ENCODE results near the gene LCN10.

LCN10 gene

GRCh38 chr9:136754626-136755301 lies 12.0 kb upstream of the LCN10 start:
- no peak for DNase-seq (ENCODE audit: low spot score)

DNA sequence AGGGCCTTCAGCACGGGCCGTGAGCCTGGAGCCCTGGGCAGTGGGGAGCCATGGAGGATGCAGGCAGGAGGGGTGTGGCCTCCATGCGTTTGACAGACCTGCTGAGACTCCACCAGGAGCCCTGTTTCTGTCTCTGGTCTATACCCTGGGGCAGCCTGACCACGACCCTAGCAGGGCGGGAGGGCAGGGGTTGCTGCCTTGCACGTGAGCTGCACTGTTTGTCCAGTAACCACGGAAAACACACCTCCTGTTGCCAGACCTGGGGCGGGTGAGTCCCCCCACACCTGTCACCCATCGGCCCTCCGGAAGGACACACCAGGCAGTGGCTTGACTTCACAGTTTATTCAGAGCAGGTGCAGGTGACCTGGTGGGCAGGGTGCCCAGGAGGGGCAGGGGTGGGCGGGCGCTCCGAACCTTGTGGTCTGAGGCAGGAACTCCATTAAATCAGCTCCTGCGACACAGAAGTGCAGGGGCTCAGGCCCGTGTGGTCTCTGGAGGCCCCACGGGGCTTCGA lies 11.4 kb upstream of the LCN10 start:
- DNase-seq (ENCODE audit: low spot score), result no peak

DNA sequence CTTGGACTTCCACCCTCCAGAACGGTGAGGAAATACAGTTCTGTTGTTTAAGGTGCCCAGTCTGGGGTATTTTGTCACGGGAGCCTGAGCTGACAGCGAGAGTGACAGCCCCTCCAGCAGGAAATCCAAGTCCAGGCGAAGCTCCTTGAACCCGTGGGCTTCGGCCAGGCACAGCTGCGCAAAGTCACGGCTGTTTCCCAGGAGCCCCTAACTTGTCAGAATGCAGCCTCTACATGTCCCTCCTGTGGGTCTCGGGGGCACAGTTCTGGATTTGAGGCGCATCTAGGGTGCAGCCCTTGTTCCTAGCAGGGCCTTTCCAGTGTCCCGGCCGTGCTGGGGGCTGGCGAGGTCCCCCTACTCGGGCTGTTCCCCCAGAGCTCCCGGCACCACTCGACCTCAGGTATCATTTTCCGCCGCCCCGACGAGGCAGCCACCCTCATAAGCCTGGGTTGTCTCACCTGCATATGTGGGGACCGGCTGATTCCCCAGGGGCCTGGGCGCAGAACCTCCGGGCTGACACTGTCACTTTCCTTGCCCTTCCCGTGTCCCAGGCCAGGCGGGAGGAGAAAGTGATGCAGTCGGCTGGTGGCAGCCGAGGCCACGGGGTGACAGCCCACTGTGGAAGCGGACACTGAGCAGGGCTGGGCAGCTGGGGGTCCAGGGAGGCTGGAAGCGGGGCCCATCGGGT lies 10.8 kb upstream of the LCN10 start:
- DNase-seq (ENCODE audit: low spot score), result no peak

DNA sequence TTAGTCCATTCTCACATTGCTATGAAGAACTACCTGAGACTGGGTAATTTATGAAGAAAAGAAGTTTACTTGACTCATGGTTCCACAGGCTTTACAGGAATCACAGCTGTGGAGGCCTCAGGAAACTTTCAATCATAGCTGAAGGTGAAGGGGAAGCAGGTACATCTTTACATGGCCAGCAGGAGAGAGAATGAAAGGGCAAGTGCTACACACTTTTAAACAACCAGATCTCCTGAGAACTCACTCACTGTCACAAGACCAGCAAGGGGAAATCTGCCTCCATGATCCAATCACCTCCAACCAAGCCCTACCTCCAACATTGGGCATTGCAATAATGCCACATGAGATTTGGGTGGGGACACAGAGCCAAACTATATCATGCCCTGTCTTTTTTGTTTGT lies 9.1 kb upstream of the LCN10 start:
- DNase-seq (ENCODE audit: low spot score), result no peak

- DNase-seq (ENCODE audit: low spot score), result no peak
Observed at GRCh38 chr9:136751244-136751643, 8.5 kb upstream of the LCN10 start.

- no peak for DNase-seq (ENCODE audit: low spot score)
Observed at GRCh38 chr9:136750526-136750925, 7.8 kb upstream of the LCN10 start.

DNA sequence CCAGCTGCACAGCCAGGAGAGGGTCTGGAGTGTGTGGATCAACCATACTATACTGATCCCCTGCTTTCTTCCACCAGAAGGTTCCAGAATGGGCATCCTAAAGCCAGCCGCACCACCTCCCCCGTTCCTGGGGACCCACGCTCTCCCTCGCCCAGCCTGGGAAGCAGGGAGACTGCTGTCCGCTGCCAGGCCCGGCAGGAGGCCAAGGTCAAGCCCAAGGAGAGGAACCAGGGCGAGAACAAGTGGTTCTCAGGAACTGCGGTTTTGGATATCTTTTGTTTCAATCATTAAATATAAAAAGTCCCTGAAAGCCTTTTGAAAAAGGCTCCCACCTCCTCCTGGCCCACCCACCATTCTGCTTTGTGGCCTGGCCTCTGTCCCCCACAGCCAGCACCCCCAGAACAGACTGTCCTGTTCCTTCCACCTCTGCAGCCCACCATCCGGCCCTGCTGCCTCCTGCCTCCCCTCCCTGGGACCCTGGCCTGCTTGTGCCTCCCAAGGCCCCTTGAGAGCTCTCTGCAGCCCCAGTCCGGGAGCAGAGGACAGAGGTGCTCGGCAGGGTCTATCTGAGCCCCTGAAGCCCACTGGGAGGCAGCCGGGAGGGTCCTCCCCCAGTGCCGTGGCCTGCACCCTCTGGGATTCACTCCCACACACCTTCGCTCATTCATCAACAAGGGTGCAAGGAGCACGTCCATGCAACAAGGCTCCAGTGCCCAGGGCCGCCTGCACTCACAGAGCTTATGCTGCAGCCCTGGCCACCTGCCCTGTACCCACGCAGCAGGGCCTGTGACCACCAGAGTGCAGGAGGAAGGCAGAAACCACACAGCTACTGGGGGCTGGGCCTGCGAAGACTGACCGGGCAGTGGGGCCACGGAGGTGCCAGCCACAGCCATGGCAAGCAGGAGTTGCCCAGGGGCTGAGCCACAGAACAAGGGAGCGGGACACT lies 6.2 kb upstream of the LCN10 start:
- no peak for DNase-seq (ENCODE audit: low spot score)

- no peak for DNase-seq (ENCODE audit: low spot score)
Observed at GRCh38 chr9:136748201-136748600, 5.5 kb upstream of the LCN10 start, which contains the start of gene LCN6. LCN6 (minus strand) TSS chr9:136748525; CDS start chr9:136748483, 42 bp downstream.

DNA sequence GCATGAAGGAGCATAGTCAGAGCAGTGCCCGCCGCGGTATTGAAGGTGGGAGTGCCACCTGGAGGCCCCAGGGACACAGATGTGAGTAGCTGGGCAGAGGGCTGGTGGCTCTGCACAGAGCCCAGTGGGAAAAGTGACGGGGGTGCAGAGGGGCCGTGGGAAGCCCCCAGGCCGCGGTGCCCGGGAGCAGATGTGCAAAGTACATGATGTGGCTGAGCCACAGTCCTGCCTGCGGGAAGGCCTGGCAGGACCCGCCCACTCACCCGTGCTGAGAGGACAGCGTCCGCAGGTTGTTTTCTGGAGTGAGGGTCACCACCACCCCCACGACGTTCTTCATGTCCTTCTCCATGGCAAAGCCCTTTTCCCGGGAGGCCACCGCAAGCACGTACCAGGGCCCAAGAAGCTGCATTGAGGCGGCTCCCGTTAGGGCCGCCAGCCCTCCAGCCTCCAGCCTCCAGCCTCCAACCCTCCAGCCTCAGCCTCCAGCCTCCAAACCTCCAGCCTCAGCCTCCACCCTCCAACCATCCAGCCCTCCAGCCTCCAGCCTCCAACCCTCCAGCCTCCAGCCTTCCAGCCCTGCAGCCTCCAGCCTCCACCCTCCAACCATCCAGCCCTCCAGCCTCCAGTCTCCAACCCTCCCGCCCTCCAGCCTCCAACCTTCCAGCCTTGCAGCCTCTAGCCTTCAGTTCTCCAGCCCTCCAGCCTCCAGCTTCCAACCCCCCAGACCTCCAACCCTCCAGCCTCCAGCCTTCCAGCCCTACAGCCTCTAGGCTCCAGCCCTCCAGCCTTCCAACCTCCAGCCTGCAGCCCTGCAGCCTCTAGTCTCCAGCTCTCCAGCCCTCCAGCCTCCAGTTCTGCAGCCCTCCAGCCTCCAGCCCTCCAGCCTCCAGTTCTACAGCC lies 4.7 kb upstream of the LCN10 start:
- no peak for DNase-seq (ENCODE audit: low spot score)

GRCh38 chr9:136746621-136747020 lies 3.9 kb upstream of the LCN10 start:
- no peak for DNase-seq (ENCODE audit: low spot score)

- DNase-seq (ENCODE audit: low spot score), result no peak
Observed at GRCh38 chr9:136746155-136746490, 3.4 kb upstream of the LCN10 start.

DNA sequence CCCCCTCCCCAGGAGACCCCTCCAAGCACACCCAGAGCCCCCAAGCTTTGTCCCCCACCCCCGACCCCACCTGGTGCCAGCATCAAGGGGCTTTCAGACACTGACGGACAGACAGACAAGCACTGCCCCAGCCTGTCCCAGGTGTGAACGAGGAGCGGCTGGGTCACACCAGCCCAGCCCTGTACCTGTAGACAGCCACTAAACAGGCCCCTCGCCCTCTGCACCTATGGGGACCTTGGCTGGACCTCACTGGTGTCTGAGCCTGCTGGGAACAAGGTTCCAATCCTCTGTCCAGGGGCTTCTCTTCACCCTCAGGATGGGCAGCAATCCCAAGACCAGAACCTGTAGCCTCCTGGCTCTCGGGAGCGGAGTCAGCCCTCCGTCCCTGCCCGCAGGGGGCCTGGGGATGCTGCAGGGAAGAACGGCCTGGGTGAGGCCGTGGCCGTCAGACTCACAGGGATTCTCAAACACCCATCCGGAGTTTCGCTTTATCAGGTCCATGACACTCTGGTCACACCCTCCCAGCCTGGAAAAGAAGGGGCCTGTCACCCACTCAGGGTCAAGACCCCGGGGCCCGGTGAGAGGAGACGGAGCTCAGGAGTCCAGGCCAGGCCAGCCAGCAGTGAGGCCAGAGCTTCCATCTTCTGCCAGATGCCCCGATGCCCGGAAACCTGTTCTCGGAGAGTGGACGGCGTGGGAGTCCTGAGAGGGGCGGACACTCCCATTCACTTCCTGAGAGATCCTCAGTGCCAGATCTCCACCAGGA lies 2.8 kb upstream of the LCN10 start:
- DNase-seq (ENCODE audit: low spot score), result no peak

DNA sequence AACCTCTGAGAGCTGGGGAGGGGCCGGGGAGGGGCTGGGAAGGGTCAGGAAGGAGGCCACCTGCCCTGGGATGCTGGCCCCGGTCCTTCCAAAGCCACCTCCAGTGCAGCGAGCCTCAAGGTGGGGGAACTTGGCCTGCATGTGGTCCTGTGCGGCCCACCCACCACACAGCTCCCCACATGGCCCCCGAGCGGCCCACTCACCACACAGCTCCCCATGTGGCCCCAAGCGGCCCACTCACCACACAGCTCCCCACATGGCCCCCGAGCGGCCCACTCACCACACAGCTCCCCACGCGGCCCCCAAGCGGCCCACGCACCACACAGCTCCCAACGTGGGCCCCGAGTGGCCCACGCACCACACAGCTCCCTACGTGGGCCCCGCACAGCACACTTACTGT lies 2.0 kb upstream of the LCN10 start:
- DNase-seq (ENCODE audit: low spot score), result no peak

- DNase-seq (ENCODE audit: low spot score), result no peak
Observed at GRCh38 chr9:136743639-136744211, 985 bp upstream of the LCN10 start.

- no peak for DNase-seq (ENCODE audit: low spot score)
Observed at GRCh38 chr9:136741883-136742571, 713 bp downstream of the LCN10 start.

GRCh38 chr9:136740971-136741882 lies 1.5 kb downstream of the LCN10 start:
- DNase-seq (ENCODE audit: low spot score), result no peak

DNA sequence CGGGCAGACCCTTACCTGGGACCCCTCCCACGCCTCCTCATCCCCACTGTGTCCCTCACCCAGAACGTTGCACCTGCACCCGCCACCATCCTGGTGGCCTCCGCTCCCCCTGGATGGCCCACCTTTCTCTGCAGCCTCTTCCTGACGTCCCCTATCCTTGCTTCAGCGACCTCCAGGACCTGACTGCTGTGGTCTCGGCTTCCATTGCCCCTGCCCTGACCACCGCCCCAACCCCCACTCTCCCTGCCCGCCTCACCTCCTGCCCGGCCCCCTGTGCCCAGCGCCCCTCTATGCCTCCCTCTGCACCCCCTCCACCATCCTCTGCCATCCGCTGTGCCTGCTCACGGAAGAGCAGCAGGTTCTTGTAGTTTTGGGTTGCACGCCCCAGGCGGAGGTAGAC lies 2.2 kb downstream of the LCN10 start:
- DNase-seq (ENCODE audit: low spot score), result no peak

- DNase-seq (ENCODE audit: low spot score), result no peak
Observed at GRCh38 chr9:136740069-136740468, 2.7 kb downstream of the LCN10 start.

DNA sequence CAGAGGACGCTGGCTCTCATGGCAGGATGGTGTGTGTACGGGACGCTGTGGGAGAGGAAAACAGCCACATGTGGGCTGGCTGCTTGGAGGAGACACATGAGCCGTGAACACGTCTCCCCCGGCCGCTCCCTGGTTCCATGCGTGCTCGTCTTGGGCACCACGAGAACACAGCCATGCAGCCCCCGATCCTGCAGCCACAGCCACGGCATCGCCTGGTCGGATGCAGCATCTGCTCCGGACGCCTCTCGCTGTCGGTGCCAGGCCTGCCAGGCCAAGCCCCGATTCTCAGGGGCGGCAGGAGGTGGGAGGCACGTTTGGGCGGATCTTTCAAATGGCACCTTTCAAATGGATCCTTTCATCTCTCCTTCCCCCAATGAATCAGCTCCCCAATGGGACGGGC lies 3.2 kb downstream of the LCN10 start:
- no peak for DNase-seq (ENCODE audit: low spot score)
